Measurements from ENCODE around the gene LRRC1.

The LRRC1 gene

GRCh38 chr6:53919881-53920360, 125.1 kb downstream of the LRRC1 start:
- H3K4me3 ChIP-seq (ENCODE audit: low read depth, low read length), result no peak overlapping the region

- H3K4me3 ChIP-seq (ENCODE audit: low read depth, low read length), result no peak overlapping the region
Observed at GRCh38 chr6:53920881-53921280, 126.1 kb downstream of the LRRC1 start.

- no peak overlapping the region for H3K4me3 ChIP-seq (ENCODE audit: low read depth, low read length)
Observed at GRCh38 chr6:53921639-53922038, 126.8 kb downstream of the LRRC1 start.

GRCh38 chr6:53922539-53922981, 127.8 kb downstream of the LRRC1 start:
- H3K4me3 ChIP-seq (ENCODE audit: low read depth, low read length), result no peak overlapping the region

GRCh38 chr6:53924277-53924676, 129.5 kb downstream of the LRRC1 start:
- H3K4me3 ChIP-seq (ENCODE audit: low read depth, low read length), result no peak overlapping the region

GRCh38 chr6:53924821-53925422, 130.1 kb downstream of the LRRC1 start:
- H3K4me3 ChIP-seq (ENCODE audit: low read depth, low read length), result no peak overlapping the region

GRCh38 chr6:53925891-53926290, 131.1 kb downstream of the LRRC1 start:
- no peak overlapping the region for H3K4me3 ChIP-seq (ENCODE audit: low read depth, low read length)

- no peak overlapping the region for H3K4me3 ChIP-seq (ENCODE audit: low read depth, low read length)
Observed at GRCh38 chr6:53926505-53926904, 131.7 kb downstream of the LRRC1 start.

- H3K4me3 ChIP-seq (ENCODE audit: low read depth, low read length), result no peak overlapping the region
Observed at GRCh38 chr6:53928641-53929040, 133.8 kb downstream of the LRRC1 start.

GRCh38 chr6:53929041-53929820, 134.4 kb downstream of the LRRC1 start:
- H3K4me3 ChIP-seq (ENCODE audit: low read depth, low read length), result no peak overlapping the region

- no peak overlapping the region for H3K4me3 ChIP-seq (ENCODE audit: low read depth, low read length)
Observed at GRCh38 chr6:53929821-53930120, 135.0 kb downstream of the LRRC1 start.

GRCh38 chr6:53930330-53930729, 135.5 kb downstream of the LRRC1 start:
- no peak overlapping the region for H3K4me3 ChIP-seq (ENCODE audit: low read depth, low read length)

GRCh38 chr6:53931086-53931485, 136.3 kb downstream of the LRRC1 start:
- H3K4me3 ChIP-seq (ENCODE audit: low read depth, low read length), result no peak overlapping the region

- no peak overlapping the region for H3K4me3 ChIP-seq (ENCODE audit: low read depth, low read length)
Observed at GRCh38 chr6:53932516-53932915, 137.7 kb downstream of the LRRC1 start.

GRCh38 chr6:53934023-53934422, 139.2 kb downstream of the LRRC1 start:
- no peak overlapping the region for H3K4me3 ChIP-seq (ENCODE audit: low read depth, low read length)

- H3K4me3 ChIP-seq (ENCODE audit: low read depth, low read length), result no peak overlapping the region
Observed at GRCh38 chr6:53937461-53937860, 142.7 kb downstream of the LRRC1 start.

GRCh38 chr6:53938810-53939209, 144.0 kb downstream of the LRRC1 start:
- H3K4me3 ChIP-seq (ENCODE audit: low read depth, low read length), result no peak overlapping the region

- no peak overlapping the region for H3K4me3 ChIP-seq (ENCODE audit: low read depth, low read length)
Observed at GRCh38 chr6:53939830-53940229, 145.0 kb downstream of the LRRC1 start.

GRCh38 chr6:53943395-53943794, 148.6 kb downstream of the LRRC1 start:
- no peak overlapping the region for H3K4me3 ChIP-seq (ENCODE audit: low read depth, low read length)

GRCh38 chr6:53944091-53944490, 149.3 kb downstream of the LRRC1 start:
- no peak overlapping the region for H3K4me3 ChIP-seq (ENCODE audit: low read depth, low read length)

GRCh38 chr6:53944543-53944942, 149.7 kb downstream of the LRRC1 start:
- H3K4me3 ChIP-seq (ENCODE audit: low read depth, low read length), result no peak overlapping the region

- no peak overlapping the region for H3K4me3 ChIP-seq (ENCODE audit: low read depth, low read length)
Observed at GRCh38 chr6:53945765-53946407, 151.1 kb downstream of the LRRC1 start.
